A549 treated with AZD9567 at 1 μM for 4 hours (cell line): ENCODE measurements around the gene PSMC4. TPM values are rescaled to one million over a fixed set of nuclear protein-coding genes. Genes with fewer than 3 reads are reported as not detected.

Experiments used
- total RNA-seq: library from RNA; stranded (reverse); fragments of 200-300 nt; extraction: Qiagen RNA extraction; gene quantifications from 5 replicates; pipeline ENCODE4 v1.2.3, GENCODE V29; 2022; ENCODE audit not compliant: insufficient read depth

PSMC4 gene
- total RNA-seq: 252 to 298 TPM (median 272 TPM) in 5 replicates

DNA sequence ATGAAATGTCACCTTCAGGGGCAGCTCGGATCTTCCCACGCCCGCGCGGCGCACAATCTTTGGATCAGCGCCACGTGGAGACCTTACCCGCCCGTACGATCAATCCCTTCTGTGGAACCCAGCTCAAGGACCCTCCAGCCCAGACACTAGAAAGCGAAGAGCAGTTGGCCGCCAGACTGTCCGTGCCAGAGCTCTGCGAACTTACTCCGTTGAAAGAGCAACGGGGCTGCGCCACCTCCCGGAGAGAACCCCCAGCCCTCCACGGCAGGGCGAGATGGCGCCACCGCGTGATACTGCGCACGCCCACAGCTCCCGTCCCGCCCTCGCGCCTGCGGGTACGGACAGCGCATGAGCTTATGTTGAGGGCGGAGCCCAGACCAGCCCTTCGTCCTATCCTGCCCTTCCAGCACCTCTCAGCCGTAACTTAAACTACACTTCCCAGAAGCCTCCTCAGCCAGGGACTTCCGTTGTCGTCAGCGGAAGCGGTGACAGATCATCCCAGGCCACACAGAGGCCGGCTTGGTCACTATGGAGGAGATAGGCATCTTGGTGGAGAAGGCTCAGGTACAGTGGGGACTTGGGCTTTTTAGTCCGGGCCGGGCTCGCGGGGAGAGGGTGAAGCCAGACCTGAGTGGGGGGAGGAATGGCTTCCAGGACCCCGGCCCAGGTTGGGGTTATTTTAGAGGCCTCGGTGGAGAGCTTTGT, at the start of gene PSMC4:
PSMC4 (plus strand) TSS at position 491 of the 705 bp plus-strand sequence; CDS start at position 529, 38 bp downstream.

DNA sequence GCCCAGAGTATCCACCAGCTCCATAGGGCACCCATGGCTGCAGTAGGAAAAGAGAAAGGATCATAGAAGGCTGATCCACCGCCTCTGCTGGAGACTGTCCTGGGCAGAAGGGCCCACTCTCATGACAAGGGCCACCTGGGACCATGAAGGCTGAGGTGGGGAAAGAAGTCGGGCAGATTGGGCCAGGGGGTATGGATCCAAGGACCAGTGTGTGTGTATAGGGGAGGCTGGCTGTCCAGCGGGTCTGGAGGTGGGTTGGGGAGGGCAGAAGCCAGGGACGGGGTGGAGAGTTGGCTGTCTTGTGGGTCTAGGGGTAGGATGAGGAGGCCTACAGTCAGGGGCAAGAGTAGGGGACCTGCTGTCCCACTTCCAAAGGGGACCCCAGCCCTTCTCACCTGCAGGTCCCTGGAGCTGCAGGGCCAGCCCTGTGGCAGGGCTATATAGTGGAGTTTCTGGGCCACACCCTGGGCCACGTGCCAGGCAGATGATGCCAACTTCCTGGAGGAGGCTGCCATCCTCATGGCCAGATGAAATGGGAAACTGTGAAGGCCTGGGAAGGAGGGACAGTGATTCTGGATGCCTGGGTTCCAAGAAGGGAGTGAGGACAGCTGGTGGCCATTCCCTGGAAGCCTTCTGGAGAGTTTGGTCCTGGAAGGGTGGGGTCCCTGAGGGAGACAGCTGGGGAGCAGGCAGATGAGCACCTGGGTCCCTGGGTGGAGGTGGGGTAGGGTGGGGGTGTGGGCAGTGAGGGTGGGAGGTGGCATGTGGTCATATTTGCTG, 36.2 kb upstream of the PSMC4 start, which contains the start of gene FCGBP:
FCGBP (minus strand) TSS at position 51 of the 780 bp plus-strand sequence.

DNA sequence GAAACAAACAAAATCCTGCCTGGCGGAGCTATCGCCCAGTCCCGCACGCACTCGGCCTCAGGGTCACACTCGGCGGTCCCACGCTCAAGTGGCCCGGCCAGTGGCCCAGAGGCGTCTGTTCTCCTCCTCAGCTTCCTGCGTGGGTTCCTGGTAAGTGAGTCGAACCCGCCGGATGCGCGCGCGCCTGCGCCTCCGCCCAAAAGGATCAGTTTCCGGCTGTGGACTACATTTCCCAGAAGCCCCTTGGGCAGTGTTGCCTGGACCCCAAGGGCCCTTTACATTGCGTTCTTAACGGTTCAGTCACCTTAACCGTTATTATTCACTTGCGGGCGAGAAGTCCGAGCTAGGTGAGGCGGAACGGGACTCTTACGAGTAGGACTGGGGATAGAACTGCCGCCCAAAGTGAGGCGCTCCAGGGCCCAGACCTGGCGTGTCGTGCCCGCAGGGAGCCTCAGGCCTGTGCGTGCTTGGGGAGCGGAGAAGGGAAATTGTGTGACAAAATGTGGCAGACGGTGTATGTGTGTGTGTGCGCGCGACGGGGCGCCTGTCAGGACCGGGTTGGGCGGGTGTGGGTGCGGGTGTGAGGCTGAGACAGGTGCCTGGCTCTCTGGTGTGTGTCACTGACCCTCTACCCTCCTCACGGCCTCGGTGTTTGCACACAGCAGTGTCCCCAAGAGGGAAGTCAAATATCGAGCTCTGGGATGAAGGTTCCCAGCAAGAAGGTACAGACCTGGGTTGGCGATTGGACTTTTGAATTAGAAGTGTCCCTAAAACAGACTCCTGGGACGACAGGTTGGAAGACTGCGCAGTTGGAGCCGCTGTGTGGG, 26.1 kb downstream of the PSMC4 start, which contains the start of gene ZNF546:
ZNF546 (plus strand) TSS at position 250 of the 827 bp plus-strand sequence. CDS start 1,267 bp downstream, outside the sequence.

Other genes with a start within 250 kb of the PSMC4 start
- gene CLC, start 233.1 kb upstream of the PSMC4 start, total RNA-seq: not detected in 5 replicates
- not detected in 5 replicates for gene LEUTX, start 192.3 kb upstream of the PSMC4 start, total RNA-seq
- gene DYRK1B, start 137.0 kb upstream of the PSMC4 start, total RNA-seq: 12.6 to 21.5 TPM (median 21.4 TPM) in 5 replicates
- 671 to 741 TPM (median 735 TPM) in 5 replicates for gene FBL, start 124.8 kb upstream of the PSMC4 start, total RNA-seq
- gene FCGBP, start 36.5 kb upstream of the PSMC4 start, total RNA-seq: 0.69 to 1.2 TPM (median 0.86 TPM) in 5 replicates
- 1.4 to 2.2 TPM (median 1.6 TPM) in 5 replicates for gene ZNF546, start 25.9 kb downstream of the PSMC4 start, total RNA-seq
- 2.6 to 6.4 TPM (median 4.8 TPM) in 5 replicates for gene ZNF780B, start 85.1 kb downstream of the PSMC4 start, total RNA-seq
- 26.1 to 36.4 TPM (median 29.9 TPM) in 5 replicates for gene ZNF780A, start 119.8 kb downstream of the PSMC4 start, total RNA-seq
- gene MAP3K10, start 220.3 kb downstream of the PSMC4 start, total RNA-seq: 5.7 to 13.7 TPM (median 12.8 TPM) in 5 replicates
- 0.37 to 0.94 TPM (median 0.56 TPM) in 4 of 5 replicates, not detected in the other for gene TTC9B, start 247.2 kb downstream of the PSMC4 start, total RNA-seq